ENCODE results near the gene CNTNAP5. TPM values are rescaled to one million over a fixed set of nuclear protein-coding genes. Genes with fewer than 3 reads are reported as not detected.

Gene CNTNAP5
- polyA plus RNA-seq, 1 experiment = not detected

GRCh38 chr2:124633812-124634211, 608.7 kb downstream of the CNTNAP5 start:
- ChIA-PET POLR2A (no interaction called here), CTCF (no interaction called here)
- no peaks in the 10 kb centered on the region for H3K36me3 ChIP-seq (ENCODE audit: control insufficient read depth, insufficient read depth, low read length)
- DNase-seq (ENCODE audit: low read depth) = no peak
- H3K27me3 ChIP-seq (ENCODE audit: control insufficient read depth, insufficient read depth, low read length) = no peaks in the 10 kb centered on the region
- H3K4me3 ChIP-seq (ENCODE audit: low read depth, low read length) = no peak overlapping the region
- TF ChIP-seq, protein P1, sequence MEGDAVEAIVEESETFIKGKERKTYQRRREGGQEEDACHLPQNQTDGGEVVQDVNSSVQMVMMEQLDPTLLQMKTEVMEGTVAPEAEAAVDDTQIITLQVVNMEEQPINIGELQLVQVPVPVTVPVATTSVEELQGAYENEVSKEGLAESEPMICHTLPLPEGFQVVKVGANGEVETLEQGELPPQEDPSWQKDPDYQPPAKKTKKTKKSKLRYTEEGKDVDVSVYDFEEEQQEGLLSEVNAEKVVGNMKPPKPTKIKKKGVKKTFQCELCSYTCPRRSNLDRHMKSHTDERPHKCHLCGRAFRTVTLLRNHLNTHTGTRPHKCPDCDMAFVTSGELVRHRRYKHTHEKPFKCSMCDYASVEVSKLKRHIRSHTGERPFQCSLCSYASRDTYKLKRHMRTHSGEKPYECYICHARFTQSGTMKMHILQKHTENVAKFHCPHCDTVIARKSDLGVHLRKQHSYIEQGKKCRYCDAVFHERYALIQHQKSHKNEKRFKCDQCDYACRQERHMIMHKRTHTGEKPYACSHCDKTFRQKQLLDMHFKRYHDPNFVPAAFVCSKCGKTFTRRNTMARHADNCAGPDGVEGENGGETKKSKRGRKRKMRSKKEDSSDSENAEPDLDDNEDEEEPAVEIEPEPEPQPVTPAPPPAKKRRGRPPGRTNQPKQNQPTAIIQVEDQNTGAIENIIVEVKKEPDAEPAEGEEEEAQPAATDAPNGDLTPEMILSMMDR (IDR thresholded peaks at IDR 0.05; ENCODE audit: insufficient read depth, low read depth, low read length) = no peak

GRCh38 chr2:124639524-124639923, 614.4 kb downstream of the CNTNAP5 start:
- DNase-seq (ENCODE audit: low read depth) = no peak
- CTCF ChIA-PET = no interaction called here
- no peak overlapping the region for H3K4me3 ChIP-seq (ENCODE audit: low read depth, low read length)
- no peaks in the 10 kb centered on the region for H3K36me3 ChIP-seq (ENCODE audit: control insufficient read depth, insufficient read depth, low read length)
- TF ChIP-seq, protein P1 (IDR thresholded peaks at IDR 0.05; ENCODE audit: insufficient read depth, low read depth, low read length) = no peak
- POLR2A ChIA-PET = no interaction called here
- no peaks in the 10 kb centered on the region for H3K27me3 ChIP-seq (ENCODE audit: control insufficient read depth, insufficient read depth, low read length)

DNA sequence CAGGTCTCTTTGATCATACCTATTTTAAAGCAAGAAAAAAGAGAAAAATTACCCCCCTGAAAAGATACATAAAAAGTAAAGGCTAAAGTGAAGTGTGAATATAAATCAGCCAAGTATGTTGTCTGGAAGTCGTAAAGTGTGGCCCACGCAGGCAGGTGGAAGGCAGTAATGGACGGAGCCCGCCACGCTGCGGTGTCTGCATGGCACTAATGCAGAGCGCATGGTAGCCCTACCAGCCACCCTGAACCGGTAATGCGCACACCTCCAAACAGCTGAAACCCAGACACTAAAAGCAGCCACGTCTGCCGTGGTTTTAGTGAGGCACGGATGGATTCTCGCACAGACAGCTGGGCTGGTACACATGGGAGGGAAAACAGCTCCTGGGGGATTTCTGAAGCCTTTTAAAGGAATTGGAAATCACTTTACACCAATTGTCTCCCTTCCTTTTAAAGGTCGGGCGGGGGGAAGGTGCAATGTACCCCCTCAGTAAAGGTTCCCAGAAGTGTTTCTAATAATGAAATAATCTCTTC, 615.2 kb downstream of the CNTNAP5 start:
- no peak for DNase-seq (ENCODE audit: low read depth)
- Histone ChIP-seq H3K4me3 (ENCODE audit: low read depth, low read length) (no peak overlapping the region), H3K36me3 (ENCODE audit: control insufficient read depth, insufficient read depth, low read length) (no peaks in the 10 kb centered on the region), H3K27me3 (ENCODE audit: control insufficient read depth, insufficient read depth, low read length) (no peaks in the 10 kb centered on the region)
- TF ChIP-seq, protein P1 (IDR thresholded peaks at IDR 0.05; ENCODE audit: insufficient read depth, low read depth, low read length) = no peak
- ChIA-PET CTCF (no interaction called here), POLR2A (no interaction called here)

DNA sequence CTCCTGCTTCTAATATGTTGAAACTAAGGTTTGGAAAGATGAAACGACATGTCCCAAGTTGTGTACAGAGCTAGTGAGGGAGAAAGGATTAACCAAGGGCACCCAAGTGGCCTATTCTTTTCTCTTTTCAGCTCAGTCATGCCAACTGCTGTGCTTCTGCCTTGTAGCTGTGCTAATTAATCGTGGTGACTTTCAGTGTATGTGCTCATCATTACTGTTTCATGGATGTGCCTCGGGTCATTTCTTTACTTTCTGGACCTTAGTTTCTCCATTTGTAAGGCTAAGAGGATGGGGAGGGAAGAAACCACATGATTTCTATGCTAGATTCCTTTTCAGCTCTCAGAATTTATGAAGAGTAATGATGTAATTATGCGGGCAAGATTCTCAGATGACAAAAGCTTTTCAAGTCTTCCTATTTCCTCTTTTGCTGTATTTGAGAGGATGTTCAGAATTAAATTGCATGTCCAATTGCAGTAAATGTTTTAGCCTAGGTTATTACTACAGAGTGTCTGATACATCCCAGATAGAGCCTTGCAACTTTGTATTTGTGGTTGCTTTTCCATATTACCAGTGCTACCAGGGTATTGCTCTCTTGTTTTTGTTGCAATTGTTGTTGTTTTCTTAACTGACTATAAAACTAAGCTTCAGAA, 621.2 kb downstream of the CNTNAP5 start:
- TF ChIP-seq, protein P1 (IDR thresholded peaks at IDR 0.05; ENCODE audit: insufficient read depth, low read depth, low read length) = no peak
- no peaks in the 10 kb centered on the region for H3K27me3 ChIP-seq (ENCODE audit: control insufficient read depth, insufficient read depth, low read length)
- POLR2A ChIA-PET = no interaction called here

GRCh38 chr2:124647245-124647644, 622.2 kb downstream of the CNTNAP5 start:
- ChIA-PET CTCF (no interaction called here), POLR2A (no interaction called here)
- TF ChIP-seq, protein P1 (IDR thresholded peaks at IDR 0.05; ENCODE audit: insufficient read depth, low read depth, low read length) = no peak
- Histone ChIP-seq H3K27me3 (ENCODE audit: control insufficient read depth, insufficient read depth, low read length) (no peaks in the 10 kb centered on the region), H3K4me3 (ENCODE audit: low read depth, low read length) (no peak overlapping the region), H3K36me3 (ENCODE audit: control insufficient read depth, insufficient read depth, low read length) (no peaks in the 10 kb centered on the region)
- DNase-seq (ENCODE audit: low read depth) = no peak

More for the DNA sequence above, 621.2 kb downstream of the CNTNAP5 start:
- no peak for DNase-seq (ENCODE audit: low read depth)
- CTCF ChIA-PET = no interaction called here
- Histone ChIP-seq H3K4me3 (ENCODE audit: low read depth, low read length) (no peak overlapping the region), H3K36me3 (ENCODE audit: control insufficient read depth, insufficient read depth, low read length) (no peaks in the 10 kb centered on the region)

Measured in BJ (cell line).